GF-D8 (cell line): ENCODE results near the gene ATPAF2.

Source experiments
- DNase-seq: peaks from one replicate; lab custom pipeline; 2025; lab: John Stamatoyannopoulos, UW

Gene ATPAF2

GRCh38 chr17:18038861-18039534 lies at the start of gene ATPAF2, which contains the start of gene GID4:
Gene ATPAF2 (minus strand): TSS chr17:18039168. CDS start chr17:18039013, 155 bp downstream.
Gene GID4 (plus strand): TSS chr17:18039408. CDS start chr17:18039465, 57 bp downstream.
- peak; percentile 84 for DNase-seq

- DNase-seq, result peak; percentile 15
Measured at GRCh38 chr17:18087610-18088491, 48.9 kb upstream of the ATPAF2 start, which contains the start of gene DRG2. Gene DRG2 (plus strand): TSS chr17:18087948. CDS start chr17:18088024, 76 bp downstream.

- DNase-seq, result no peak
Measured at GRCh38 chr17:18084256-18084655, 45.3 kb upstream of the ATPAF2 start.

- no peak for DNase-seq
Measured at GRCh38 chr17:18079543-18079942, 40.6 kb upstream of the ATPAF2 start.

GRCh38 chr17:18076936-18077335 lies 38.0 kb upstream of the ATPAF2 start:
- no peak for DNase-seq

GRCh38 chr17:18074566-18075272 lies 35.8 kb upstream of the ATPAF2 start:
- no peak for DNase-seq

GRCh38 chr17:18071751-18072150 lies 32.8 kb upstream of the ATPAF2 start:
- no peak for DNase-seq

- no peak for DNase-seq
Measured at GRCh38 chr17:18070861-18071340, 31.9 kb upstream of the ATPAF2 start.

- DNase-seq, result no peak
Measured at GRCh38 chr17:18069101-18069500, 30.1 kb upstream of the ATPAF2 start.

GRCh38 chr17:18066866-18067265 lies 27.9 kb upstream of the ATPAF2 start:
- DNase-seq, result no peak

GRCh38 chr17:18065546-18065945 lies 26.6 kb upstream of the ATPAF2 start:
- DNase-seq, result no peak

- DNase-seq, result no peak
Measured at GRCh38 chr17:18064053-18064452, 25.1 kb upstream of the ATPAF2 start.

GRCh38 chr17:18059283-18059682 lies 20.3 kb upstream of the ATPAF2 start:
- DNase-seq, result no peak

- DNase-seq, result no peak
Measured at GRCh38 chr17:18056214-18056613, 17.2 kb upstream of the ATPAF2 start.

- no peak for DNase-seq
Measured at GRCh38 chr17:18055597-18055996, 16.6 kb upstream of the ATPAF2 start.

GRCh38 chr17:18045691-18046350 lies 6.9 kb upstream of the ATPAF2 start:
- no peak for DNase-seq

GRCh38 chr17:18044609-18045008 lies 5.6 kb upstream of the ATPAF2 start:
- DNase-seq, result no peak

GRCh38 chr17:18043491-18043890 lies 4.5 kb upstream of the ATPAF2 start:
- no peak for DNase-seq

GRCh38 chr17:18042983-18043382 lies 4.0 kb upstream of the ATPAF2 start:
- no peak for DNase-seq

GRCh38 chr17:18041776-18042175 lies 2.8 kb upstream of the ATPAF2 start:
- DNase-seq, result no peak

- no peak for DNase-seq
Measured at GRCh38 chr17:18040261-18040858, 1.4 kb upstream of the ATPAF2 start.
